Stimulated activated CD4-positive, alpha-beta T cell treated with anti-CD3 and anti-CD28 coated beads, Interleukin-4, amount 100 ng/mL, for 1 hour (primary cell): ENCODE results near the gene KIZ.

ENCODE experiments used
- DNase-seq: peaks from one replicate; pipeline ENCODE4 v3.0.0-alpha.2; 2020

KIZ gene

GRCh38 chr20:21272279-21272678 is 146.4 kb downstream of the KIZ start:
- DNase-seq: no peak

GRCh38 chr20:21272679-21273078 is 146.8 kb downstream of the KIZ start:
- no peak for DNase-seq

GRCh38 chr20:21273755-21274386 is 148.0 kb downstream of the KIZ start:
- no peak for DNase-seq

DNA sequence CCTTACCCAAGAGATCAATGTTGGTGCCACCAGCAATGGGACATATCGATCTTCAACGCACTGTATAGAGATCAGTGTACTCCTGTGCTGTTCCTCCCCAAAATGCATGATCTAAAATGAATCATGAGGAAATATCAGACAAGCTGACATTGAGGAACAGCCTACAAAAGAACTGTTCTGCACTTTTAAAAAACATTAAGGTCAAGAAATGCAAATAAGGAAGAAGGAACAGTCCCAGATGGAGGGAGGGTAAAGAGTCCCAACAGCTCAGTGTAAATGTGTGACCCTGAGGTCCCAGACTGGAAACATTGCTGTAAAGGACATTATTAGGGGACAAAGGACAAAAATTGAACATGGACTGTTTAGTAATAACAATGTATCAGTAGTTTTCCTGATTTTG is 152.9 kb downstream of the KIZ start:
- DNase-seq: no peak

DNA sequence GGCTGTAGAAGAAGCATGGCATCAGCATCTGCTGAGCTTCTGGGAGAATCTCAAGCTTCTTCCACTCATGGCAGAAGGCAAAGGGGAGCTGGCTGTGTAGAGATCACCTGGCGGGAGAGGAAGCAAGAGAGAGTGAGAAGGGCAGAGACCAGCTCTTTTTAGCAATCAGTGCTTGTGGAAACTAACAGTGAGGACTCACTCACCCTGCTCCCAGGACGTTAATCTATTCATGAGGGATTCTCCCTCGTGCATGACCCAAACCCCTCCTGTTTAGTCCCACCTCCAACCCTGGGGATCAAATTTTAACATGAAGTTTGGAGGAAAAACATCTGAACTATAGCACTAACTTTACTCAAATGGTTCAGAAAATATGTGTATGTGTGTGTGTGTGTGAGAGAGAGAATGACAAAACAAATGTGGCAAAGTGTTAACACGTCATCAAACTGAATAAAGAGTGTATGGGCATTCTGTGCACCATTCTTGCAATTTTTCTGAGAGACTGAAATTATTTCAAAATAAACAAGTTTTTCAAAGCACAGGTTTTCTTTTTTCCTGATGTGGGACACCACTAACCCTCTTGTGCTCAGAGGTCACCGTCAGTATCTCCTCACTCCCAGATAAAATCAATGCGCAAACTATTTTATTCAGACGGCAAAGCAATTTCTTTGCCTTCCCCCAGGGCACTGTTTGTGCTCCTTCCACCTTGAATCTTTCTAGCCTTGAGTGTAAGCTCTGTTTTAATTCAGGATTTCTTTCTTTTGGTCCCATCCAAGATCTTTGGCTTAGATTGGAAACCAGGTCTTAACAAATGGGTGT is 154.0 kb downstream of the KIZ start:
- DNase-seq: no peak

DNA sequence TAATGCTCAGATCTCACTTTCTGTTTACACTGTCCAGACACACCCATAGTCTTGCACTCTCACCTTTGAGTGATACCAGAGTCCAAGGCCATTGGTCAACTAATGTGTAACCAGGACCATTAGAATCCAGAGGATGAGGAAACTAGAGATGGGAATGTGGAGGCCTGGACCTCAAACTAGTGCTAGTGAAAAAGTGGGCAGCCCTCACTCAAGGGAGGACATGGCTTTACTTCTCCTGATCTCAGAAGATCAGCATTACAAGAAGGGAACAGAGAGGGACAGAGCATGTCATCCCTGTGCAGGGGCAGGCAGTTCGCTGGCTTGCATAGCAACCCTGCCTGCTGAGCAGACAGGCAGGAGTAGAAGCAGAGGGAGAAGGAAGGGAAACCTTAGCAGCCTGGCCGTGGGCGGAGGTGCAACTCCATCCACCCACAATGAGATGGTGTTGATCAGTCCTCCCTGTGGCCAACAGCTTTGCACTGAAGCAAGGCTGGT is 154.7 kb downstream of the KIZ start:
- DNase-seq: no peak

GRCh38 chr20:21286775-21287174 is 160.9 kb downstream of the KIZ start:
- no peak for DNase-seq

DNA sequence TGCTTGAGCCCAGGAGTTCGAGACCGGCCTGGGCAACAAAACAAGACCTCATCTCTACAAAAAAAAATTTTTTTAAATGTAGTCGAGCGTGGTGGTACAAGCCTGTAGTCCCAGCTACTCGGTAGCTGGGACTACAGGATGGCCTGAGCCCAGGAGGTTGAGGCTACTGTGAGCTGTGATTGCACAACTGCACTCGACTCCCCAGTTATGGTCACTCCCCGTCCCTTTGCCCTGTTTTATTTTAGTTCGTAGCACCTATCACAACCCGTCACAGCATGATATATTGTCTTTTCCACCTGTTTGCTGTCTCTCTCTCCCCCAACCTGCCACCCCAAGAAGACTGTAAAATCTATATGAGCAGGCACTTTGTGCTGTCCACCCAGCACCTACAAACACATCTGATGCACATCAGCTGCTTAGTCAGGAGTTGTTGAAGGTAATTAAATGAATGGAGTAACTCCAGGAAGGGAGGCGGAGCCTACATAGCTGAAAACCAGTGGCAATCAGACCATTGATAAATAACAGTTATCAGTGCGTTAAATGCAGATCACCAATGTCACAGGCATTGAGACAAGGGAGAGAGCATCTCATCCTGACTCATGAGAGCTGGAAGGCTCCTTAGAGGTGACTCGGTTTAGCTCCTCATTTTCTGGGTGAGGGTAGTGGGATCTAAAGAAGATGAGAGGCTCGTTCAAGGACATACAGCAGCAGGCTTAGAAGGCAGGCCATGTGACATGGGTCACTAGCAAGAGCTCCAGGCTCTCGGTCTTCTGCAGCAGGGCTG is 162.9 kb downstream of the KIZ start:
- DNase-seq: no peak

- DNase-seq: no peak
Measured at GRCh38 chr20:21289651-21290050, 163.8 kb downstream of the KIZ start.

- no peak for DNase-seq
Measured at GRCh38 chr20:21291026-21291425, 165.1 kb downstream of the KIZ start.

DNA sequence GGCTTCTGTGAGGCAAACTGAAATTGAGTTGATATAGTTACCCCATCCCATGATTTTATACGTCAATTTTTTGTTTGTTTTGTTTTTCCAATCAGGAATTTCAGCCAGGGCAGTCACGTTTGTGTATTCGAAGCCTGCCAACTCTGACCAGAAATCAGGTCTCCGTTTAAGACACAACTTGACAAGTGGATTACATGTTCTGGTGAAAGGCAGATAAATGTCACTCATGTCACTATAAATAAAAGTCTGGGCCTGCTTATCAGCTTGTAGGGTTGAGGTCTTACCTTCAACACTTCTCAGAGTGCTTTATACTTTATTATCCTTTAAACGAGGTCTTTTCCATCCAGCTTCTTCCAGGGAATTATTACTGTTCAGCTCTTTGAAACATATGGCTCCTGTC is 168.9 kb downstream of the KIZ start:
- no peak for DNase-seq
